Measurements from ENCODE around the gene HDGFL3.

DNA sequence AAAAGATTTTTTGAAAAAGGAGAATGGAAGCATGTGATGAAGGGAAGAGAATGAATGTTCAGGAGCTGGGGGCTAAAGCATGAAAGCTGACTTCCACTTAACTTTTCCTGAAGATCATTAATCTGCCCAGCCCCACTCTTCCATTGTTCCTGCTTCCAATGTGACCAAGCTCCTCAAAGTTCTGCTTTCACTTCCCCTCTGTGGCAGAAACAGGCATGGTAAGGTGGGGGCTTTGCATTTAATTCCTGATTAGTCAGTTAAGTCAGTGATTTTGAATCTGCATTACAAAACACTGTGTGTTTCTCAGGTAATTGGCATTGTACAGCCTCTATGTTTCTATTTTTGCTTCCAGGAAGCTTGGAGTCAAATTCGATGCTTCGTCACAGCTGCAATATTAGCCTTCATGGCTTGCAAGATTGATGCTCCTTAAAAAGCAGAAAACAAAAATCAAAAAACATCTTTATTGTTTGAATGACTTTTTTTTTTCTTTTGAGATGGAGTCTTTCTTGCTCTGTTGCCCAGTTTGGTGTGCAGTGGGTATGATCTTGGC is 107.5 kb downstream of the HDGFL3 start:
- TF ChIP-seq, protein P1, sequence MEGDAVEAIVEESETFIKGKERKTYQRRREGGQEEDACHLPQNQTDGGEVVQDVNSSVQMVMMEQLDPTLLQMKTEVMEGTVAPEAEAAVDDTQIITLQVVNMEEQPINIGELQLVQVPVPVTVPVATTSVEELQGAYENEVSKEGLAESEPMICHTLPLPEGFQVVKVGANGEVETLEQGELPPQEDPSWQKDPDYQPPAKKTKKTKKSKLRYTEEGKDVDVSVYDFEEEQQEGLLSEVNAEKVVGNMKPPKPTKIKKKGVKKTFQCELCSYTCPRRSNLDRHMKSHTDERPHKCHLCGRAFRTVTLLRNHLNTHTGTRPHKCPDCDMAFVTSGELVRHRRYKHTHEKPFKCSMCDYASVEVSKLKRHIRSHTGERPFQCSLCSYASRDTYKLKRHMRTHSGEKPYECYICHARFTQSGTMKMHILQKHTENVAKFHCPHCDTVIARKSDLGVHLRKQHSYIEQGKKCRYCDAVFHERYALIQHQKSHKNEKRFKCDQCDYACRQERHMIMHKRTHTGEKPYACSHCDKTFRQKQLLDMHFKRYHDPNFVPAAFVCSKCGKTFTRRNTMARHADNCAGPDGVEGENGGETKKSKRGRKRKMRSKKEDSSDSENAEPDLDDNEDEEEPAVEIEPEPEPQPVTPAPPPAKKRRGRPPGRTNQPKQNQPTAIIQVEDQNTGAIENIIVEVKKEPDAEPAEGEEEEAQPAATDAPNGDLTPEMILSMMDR (IDR thresholded peaks at IDR 0.05 in 4 of 5, conservative IDR thresholded peaks at IDR 0.05 in 1 of 5), result no peak
- no peak for TF ChIP-seq POLR2A (IDR thresholded peaks at IDR 0.05)
